GM21737 (cell line): Measurements from ENCODE around the gene DUS4L.

Experiments used
- ATAC-seq: cut with Tn5 transposase; IDR thresholded peaks from one replicate; pipeline ENCODE4 v1.9.1; 2021; ENCODE audit warnings: mild to moderate bottlenecking, moderate library complexity; ENCODE audit not compliant: unreplicated experiment

The DUS4L gene

DNA sequence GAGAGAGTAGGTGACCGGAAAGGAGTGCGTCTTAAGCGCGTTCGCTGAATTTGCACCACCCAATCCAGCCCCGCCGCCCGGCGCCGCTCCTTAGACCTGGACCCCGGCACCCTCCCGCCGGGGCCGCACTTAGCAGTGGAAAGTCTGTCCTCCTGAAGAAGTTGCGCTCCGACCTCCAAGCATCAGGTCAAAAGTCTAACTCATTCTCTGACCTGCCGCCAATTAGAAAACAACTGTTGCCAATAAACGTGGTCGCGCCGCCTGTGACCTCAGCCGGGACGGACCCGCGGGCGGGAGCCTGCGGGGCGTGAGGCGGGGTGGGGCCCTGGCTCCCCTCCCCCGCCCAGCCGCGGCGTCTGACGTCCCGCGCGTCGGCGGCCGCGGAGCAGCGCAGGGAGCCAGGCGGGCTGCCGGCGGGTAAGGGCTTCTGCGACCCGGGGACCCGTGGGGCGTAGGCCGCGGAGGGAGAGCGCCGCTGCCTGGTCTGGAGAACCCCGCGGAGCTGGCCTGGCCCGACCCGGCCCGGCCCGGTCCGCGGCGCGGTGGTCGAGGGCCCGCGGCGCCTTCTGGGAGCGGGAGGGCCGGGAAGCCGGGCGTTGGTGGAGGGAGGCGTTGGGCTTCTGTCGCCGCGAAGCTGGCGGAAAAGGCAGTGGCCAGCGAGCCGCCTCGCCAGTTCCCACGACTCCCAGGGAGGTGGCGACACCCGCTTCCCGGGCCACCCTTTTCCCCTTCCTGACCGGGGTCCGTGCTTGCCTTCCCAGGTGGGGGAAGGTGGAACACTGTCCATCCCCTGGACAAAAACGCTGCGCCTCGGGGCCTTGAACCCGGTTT, 16.3 kb downstream of the DUS4L start, which contains the start of gene BCAP29:
TSS of gene BCAP29 (plus strand) at position 362 of the 831 bp plus-strand sequence. CDS start 527 bp downstream, outside the sequence.
- peak; percentile 91 for ATAC-seq

GRCh38 chr7:107580716-107581383, 17.1 kb downstream of the DUS4L start:
- no peak for ATAC-seq

DNA sequence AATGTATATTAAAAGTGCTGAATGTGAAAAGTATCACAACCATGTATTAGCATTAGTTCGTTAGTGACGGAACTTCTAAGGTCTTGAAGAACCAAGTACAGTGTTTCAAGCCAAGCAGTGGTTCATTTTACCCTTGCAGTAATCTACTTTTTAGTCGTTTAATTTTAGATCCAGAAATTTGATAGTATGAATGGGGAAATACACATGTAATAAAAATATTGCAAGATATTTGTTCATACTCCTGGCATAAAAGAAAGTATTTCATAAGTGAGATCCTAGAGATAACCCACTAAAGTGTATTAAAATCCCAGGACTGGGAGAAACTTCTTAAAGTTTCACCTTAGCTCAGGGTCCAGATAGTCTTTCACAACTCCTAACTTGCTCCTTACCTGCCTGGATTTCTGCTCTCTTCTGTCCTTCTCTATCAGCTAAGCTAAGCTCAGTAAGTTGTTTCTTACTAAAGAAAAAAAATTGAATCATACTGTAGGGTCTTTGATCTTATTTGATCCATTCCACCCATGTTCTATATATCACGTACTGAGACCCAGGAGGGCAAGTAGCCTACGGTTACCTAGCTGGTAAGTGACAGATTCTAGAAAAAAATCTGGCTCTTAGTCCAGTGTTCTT, 17.7 kb downstream of the DUS4L start:
- ATAC-seq, result no peak

DNA sequence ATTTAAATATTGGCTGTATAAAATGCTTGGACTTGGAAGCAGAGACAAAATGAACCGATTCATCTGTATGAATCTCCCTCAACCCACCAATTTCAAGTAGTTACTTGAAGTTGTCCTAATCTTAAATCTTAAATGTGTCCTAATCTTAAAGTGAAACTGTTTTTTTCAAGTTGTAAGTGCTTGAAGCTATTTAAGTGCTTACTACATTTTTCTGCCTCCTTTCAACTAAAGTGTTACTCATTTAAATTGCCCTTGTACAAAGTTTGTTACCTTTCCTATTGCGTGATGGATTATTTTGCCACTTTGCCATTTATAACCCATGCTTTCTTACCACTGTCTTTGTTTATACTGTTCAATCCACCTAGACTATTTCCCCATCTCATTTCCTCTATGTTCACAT, 19.1 kb downstream of the DUS4L start:
- ATAC-seq, result no peak

DNA sequence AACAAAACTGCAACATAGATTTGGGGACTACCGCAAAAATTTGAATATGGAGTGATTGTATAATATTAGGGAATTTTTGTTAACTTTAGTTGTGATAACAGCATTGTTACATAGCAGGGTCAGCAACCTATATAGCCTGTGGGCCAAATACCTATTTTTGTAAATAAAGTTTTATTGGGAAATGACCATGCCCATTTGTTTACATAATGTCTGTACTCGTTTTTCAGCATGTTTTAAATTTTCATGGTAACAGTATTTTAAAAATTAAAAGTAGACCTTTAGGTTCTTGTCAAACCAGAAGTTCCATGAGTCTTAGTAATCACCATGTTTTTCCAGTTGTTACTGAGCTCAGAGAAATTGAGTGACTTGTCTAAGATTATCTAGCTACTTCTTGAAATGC, 20.9 kb downstream of the DUS4L start:
- no peak for ATAC-seq

- no peak for ATAC-seq
Measured at GRCh38 chr7:107588529-107589130, 24.9 kb downstream of the DUS4L start.

GRCh38 chr7:107591421-107591820, 27.6 kb downstream of the DUS4L start:
- no peak for ATAC-seq

DNA sequence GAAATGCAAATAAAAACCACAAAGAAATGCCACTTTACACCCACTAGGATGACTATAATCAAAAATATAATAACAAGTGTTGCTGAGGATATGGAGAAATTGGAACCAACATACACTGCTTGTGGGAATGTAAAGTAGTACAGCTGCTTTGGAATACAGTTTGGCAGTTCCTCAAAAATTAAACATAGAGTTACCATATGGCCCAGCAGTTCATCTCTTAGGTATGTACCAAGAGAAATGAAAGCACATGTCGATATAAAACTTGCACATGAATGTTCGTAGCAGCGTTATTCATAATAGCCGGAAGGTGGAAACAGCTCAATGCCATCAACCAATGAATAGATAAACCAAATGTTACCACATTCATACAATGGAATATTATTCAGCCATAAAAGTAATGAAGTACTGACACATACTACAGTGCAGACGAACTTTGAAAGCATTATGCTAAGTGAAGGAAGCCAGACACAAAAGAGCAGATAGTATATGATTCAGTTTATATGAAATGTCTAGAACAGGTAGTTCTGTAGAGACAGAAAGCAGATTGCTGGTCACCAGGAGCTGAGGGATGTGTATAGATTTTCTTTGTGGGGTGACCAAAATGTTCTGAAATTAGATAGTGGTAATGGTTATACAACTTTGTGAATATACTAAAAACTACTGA, 28.7 kb downstream of the DUS4L start:
- ATAC-seq, result no peak

GRCh38 chr7:107593025-107593410, 29.2 kb downstream of the DUS4L start:
- no peak for ATAC-seq

- no peak for ATAC-seq
Measured at GRCh38 chr7:107594961-107595737, 31.4 kb downstream of the DUS4L start.

GRCh38 chr7:107596881-107597581, 33.3 kb downstream of the DUS4L start:
- no peak for ATAC-seq

GRCh38 chr7:107597582-107597916, 33.8 kb downstream of the DUS4L start:
- ATAC-seq, result no peak

DNA sequence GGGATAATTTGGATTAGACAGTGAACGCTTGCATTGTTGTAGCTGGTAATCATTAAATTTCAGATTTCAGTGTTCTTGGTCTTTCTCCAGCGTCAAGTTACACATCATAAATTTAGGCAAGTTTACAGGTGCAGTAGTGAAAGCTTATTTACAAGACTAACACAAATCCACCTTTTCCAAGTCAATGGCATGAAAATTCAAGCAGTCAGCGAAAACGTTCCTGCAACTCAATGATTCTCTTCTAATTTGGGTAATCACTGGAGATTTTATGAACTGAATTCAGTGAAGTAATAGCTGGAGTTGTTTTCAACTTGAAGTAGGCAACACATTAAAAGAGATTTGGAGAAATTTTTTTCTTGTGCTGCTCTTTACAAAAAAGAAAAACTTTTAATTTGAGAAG, 34.2 kb downstream of the DUS4L start:
- no peak for ATAC-seq

DNA sequence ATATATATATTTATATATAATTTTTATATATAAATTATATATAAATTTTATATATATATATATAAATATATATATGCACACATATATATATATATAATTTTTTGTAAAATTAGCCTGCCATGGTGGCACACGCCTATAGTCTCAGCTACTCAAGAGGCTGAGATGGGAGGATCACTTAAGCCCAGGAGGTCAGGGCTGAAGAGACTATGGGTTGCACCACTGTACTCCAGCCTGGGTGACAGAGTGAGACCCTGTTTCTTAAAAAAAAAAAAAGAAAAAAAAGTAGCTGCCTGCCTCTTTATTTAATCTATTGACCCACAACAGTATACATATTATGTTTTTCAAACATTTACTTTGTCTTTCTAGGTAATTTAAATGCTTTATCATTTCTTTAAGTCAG, 35.5 kb downstream of the DUS4L start:
- ATAC-seq, result no peak

DNA sequence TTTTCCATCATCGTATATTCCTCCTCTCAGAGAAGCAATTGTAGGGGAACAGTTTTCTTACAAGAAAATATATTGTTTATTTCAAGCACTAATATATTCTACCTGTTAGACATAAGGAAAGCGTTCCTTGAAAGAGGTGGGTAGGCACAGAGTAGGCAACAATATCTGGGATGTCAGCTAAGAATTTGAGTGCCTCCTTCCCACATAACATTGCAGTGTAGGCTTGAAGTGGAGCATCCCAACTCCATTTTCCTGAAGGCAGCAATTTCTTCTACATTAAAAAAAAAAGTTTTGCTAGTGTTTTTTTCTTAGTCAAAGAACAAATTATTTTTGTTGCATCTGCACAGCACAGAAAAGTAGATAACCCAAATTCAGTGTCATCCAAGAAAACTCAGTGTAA, 37.0 kb downstream of the DUS4L start:
- ATAC-seq, result no peak

DNA sequence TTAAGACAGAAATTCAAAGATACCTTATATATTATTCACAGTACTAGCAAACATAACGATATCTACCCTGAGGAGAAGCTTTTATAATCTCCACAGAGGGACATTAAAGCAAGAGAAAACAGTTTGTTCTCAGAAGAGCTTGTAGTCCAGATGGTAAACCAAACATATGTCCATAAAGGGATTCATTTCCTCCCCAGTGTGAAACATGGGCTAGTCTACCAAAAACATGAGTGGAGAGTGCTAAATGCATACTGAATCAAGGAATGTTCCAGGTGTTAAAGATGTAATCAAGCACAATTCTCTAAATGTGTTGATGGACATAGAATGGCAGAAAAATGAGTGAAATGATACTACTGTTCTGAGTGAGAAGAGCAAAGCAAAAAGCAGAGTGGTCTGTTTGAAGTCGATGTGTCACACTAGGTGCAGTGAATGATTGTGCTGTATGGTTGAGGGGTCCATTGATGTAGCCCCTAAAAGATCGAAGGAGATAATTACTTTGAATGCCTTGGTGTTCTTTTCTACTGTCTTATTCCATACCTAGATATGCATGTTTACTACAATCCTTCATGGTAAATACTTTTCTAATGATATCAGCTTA, 41.5 kb downstream of the DUS4L start:
- no peak for ATAC-seq

- no peak for ATAC-seq
Measured at GRCh38 chr7:107606303-107606702, 42.5 kb downstream of the DUS4L start.

- no peak for ATAC-seq
Measured at GRCh38 chr7:107609811-107610261, 46.1 kb downstream of the DUS4L start.

DNA sequence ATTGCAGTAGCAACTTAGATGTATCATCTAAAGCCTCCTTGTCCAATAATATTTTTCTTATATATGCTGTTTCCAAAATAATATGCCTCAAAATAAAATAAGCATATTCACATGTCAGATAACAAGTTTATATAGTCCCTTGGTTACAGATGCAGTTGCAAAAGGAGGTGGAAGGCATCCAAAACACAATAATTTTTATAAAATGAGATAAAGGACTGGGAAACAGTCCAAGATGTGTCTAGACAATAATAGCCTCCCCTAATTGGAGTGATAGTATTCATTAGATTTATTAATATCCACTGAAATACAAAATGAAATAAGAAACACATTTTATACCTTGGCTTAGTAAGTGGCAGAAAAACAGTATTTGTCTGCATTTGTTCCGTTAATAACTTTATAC, 46.6 kb downstream of the DUS4L start:
- no peak for ATAC-seq
